ENCODE data around the gene BICD1. TPM values are rescaled to one million over a fixed set of nuclear protein-coding genes. Genes with fewer than 3 reads are reported as not detected.

Gene BICD1
- total RNA-seq, 1 donor, result 17.9 TPM

GRCh38 chr12:32108787-32109186, 2.1 kb downstream of the BICD1 start:
- no peak for DNase-seq (ENCODE audit: low read depth)
- TF ChIP-seq CTCF (IDR thresholded peaks at IDR 0.05; ENCODE audit: insufficient read depth, low read length), result no peak
- H3K4me3 ChIP-seq (ENCODE audit: low read depth, low read length), result peak overlapping the region; percentile 84

- no peak for DNase-seq (ENCODE audit: low read depth)
- no peak overlapping the region for H3K4me3 ChIP-seq (ENCODE audit: low read depth, low read length)
- TF ChIP-seq CTCF (IDR thresholded peaks at IDR 0.05; ENCODE audit: insufficient read depth, low read length), result no peak
Observed at GRCh38 chr12:32110417-32110816, 3.8 kb downstream of the BICD1 start.

GRCh38 chr12:32110942-32111341, 4.3 kb downstream of the BICD1 start:
- TF ChIP-seq CTCF (IDR thresholded peaks at IDR 0.05; ENCODE audit: insufficient read depth, low read length), result no peak
- no peak for DNase-seq (ENCODE audit: low read depth)
- no peak overlapping the region for H3K4me3 ChIP-seq (ENCODE audit: low read depth, low read length)

GRCh38 chr12:32115404-32116104, 8.9 kb downstream of the BICD1 start:
- TF ChIP-seq CTCF (IDR thresholded peaks at IDR 0.05; ENCODE audit: insufficient read depth, low read length), result no peak
- no peak overlapping the region for H3K4me3 ChIP-seq (ENCODE audit: low read depth, low read length)
- DNase-seq (ENCODE audit: low read depth), result peak; percentile 99

GRCh38 chr12:32116897-32117296, 10.2 kb downstream of the BICD1 start:
- peak; percentile 63 for DNase-seq (ENCODE audit: low read depth)
- H3K4me3 ChIP-seq (ENCODE audit: low read depth, low read length), result no peak overlapping the region
- no peak for TF ChIP-seq CTCF (IDR thresholded peaks at IDR 0.05; ENCODE audit: insufficient read depth, low read length)

- no peak for TF ChIP-seq CTCF (IDR thresholded peaks at IDR 0.05; ENCODE audit: insufficient read depth, low read length)
- H3K4me3 ChIP-seq (ENCODE audit: low read depth, low read length), result no peak overlapping the region
- DNase-seq (ENCODE audit: low read depth), result peak; percentile 16
Observed at GRCh38 chr12:32117316-32117715, 10.7 kb downstream of the BICD1 start.

GRCh38 chr12:32118806-32119205, 12.2 kb downstream of the BICD1 start:
- no peak overlapping the region for H3K4me3 ChIP-seq (ENCODE audit: low read depth, low read length)
- TF ChIP-seq CTCF (IDR thresholded peaks at IDR 0.05; ENCODE audit: insufficient read depth, low read length), result no peak
- DNase-seq (ENCODE audit: low read depth), result no peak

All from fibroblast of the aortic adventitia (primary cell).